Transverse colon (tissue), 4 donors: ENCODE measurements around the gene CDKAL1. TPM values are rescaled to one million over a fixed set of nuclear protein-coding genes. Genes with fewer than 3 reads are reported as not detected.

Source experiments
- DNase-seq: peaks from one replicate; pipeline ENCODE4 v3.0.0-alpha.2; 2019
- H3K27ac ChIP-seq, 4 donors: fragments of 200-600 bp; sonication (generic); 2 replicates each; pipeline ENCODE4 v1.5.1; 2016 to 2018; ENCODE audit warnings: inconsistent platforms in 4 of 4
- H3K27me3 ChIP-seq: fragments of 200-600 bp; sonication (generic); 2 replicates; pipeline ENCODE4 v1.5.1; 2017; ENCODE audit warnings: inconsistent platforms
- H3K36me3 ChIP-seq, 4 donors: fragments of 200-600 bp; sonication (generic); 2 replicates each; pipeline ENCODE4 v1.5.1; 2017 to 2019; ENCODE audit warnings: inconsistent platforms in 4 of 4
- H3K4me1 ChIP-seq, 4 donors: fragments of 200-600 bp; sonication (generic); 2 replicates each; pipeline ENCODE4 v1.5.1; 2017 to 2020; ENCODE audit warnings: inconsistent platforms in 4 of 4
- H3K4me3 ChIP-seq, 4 donors: fragments of 200-600 bp; sonication (generic); 1 replicate in 1 of 4; 2 replicates in 3 of 4; pipeline versions ENCODE4 v1.5.1 to v1.6.1; 2017 to 2019; ENCODE audit warnings: inconsistent platforms in 4 of 4
- H3K9me3 ChIP-seq, 2 donors: fragments of 200-600 bp; sonication (generic); 2 replicates each; pipeline ENCODE4 v1.5.1; 2017 to 2019; ENCODE audit warnings: inconsistent platforms in 2 of 2
- EP300 ChIP-seq: sonication (generic); formaldehyde crosslinking; IDR thresholded peaks from one replicate; pipeline ENCODE4 v1.6.1; 2017; ENCODE audit warnings: antibody characterized with exemption, low read depth
- POLR2A ChIP-seq: fragments of 450-650 bp; IDR thresholded peaks from one replicate; pipeline ENCODE4 v1.6.1; 2016; ENCODE audit warnings: antibody characterized with exemption, mild to moderate bottlenecking, moderate library complexity
- POLR2AphosphoS5 ChIP-seq, 3 donors: sonication (generic); formaldehyde crosslinking; IDR thresholded peaks; one replicate each; pipeline ENCODE4 v1.6.1; 2016; ENCODE audit warnings: antibody characterized with exemption in 3 of 3
- WGBS, 2 donors: methylation state at CpG; one replicate each; pipeline ENCODE4 v1.1.5; 2018; ENCODE audit warnings: low coverage in 1 of 2; 5-methylcytosine and 5-hydroxymethylcytosine counted together
- in situ Hi-C, 4 donors: fragments of 200-750 bp; cut with MboI; loops; one replicate each; pipeline versions ENCODE4 v1.15.0 to v1.15.1; 2017; ENCODE audit warnings: low sequenced_read_pairs in 3 of 4, low pct_ligation_motif_present in 1 of 4, low pct_unique_long_range_greater_than_20kb in 1 of 4
- intact Hi-C: fragments of 100-400 bp; cut with DNase I; formaldehyde crosslinking; loops from one replicate; pipeline ENCODE4 v1.15.1; 2023; ENCODE audit warnings: low total_unique reads
- total RNA-seq, 4 donors: library from RNA; depleted of rRNA; stranded (reverse); fragments of >200 nt; gene quantifications; one replicate each; pipeline ENCODE4 v1.1.0, GENCODE V29; 2016
- TF ChIP-seq, protein P1 (sequence below), 5 experiments: fragments of 200-600 bp in 3 of 5; fragments of 450-650 bp in 2 of 5; sonication (generic) in 3 of 5; IDR thresholded peaks; 1 replicate in 2 of 5; 2 replicates in 3 of 5; pipeline ENCODE4 v1.5.1; 2016 to 2017; ENCODE audit warnings: antibody characterized with exemption in 5 of 5, inconsistent platforms in 3 of 5, mild to moderate bottlenecking in 2 of 5, moderate library complexity in 1 of 5

Gene CDKAL1
- total RNA-seq, 4 donors from 2014 or later = 4.8 to 21.7 (median 12.5) TPM

GRCh38 chr6:20633566-20634340, 99.5 kb downstream of the CDKAL1 start:
- DNase-seq = no peak
- Histone ChIP-seq H3K27ac (no peak overlapping the region), H3K4me3 (no peak overlapping the region), H3K9me3 (no peaks in the 10 kb centered on the region), H3K36me3 (no peaks in the 10 kb centered on the region), H3K27me3 (no peaks in the 10 kb centered on the region), H3K4me1 (no peaks in the 10 kb centered on the region)
- 58 to 86% methylated on average over 2 of the region's 2 CpGs for WGBS, 2 donors
- intact Hi-C loops = no loop called here
- no peak for TF ChIP-seq POLR2A
- no peak for TF ChIP-seq EP300
- TF ChIP-seq, protein P1, sequence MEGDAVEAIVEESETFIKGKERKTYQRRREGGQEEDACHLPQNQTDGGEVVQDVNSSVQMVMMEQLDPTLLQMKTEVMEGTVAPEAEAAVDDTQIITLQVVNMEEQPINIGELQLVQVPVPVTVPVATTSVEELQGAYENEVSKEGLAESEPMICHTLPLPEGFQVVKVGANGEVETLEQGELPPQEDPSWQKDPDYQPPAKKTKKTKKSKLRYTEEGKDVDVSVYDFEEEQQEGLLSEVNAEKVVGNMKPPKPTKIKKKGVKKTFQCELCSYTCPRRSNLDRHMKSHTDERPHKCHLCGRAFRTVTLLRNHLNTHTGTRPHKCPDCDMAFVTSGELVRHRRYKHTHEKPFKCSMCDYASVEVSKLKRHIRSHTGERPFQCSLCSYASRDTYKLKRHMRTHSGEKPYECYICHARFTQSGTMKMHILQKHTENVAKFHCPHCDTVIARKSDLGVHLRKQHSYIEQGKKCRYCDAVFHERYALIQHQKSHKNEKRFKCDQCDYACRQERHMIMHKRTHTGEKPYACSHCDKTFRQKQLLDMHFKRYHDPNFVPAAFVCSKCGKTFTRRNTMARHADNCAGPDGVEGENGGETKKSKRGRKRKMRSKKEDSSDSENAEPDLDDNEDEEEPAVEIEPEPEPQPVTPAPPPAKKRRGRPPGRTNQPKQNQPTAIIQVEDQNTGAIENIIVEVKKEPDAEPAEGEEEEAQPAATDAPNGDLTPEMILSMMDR (IDR thresholded peaks at IDR 0.05) = no peak
- no peak for TF ChIP-seq POLR2AphosphoS5 (IDR thresholded peaks at IDR 0.05)
- in situ Hi-C loops = no loop called here

GRCh38 chr6:20639161-20639560, 104.9 kb downstream of the CDKAL1 start:
- H3K27ac ChIP-seq = no peak overlapping the region
- WGBS, 2 donors = 90 to 93% methylated on average over 4 of the region's 4 CpGs
- H3K4me1 ChIP-seq = no peaks in the 10 kb centered on the region
- TF ChIP-seq POLR2AphosphoS5 (IDR thresholded peaks at IDR 0.05) (no peak), POLR2A (no peak), EP300 (no peak)
- TF ChIP-seq, protein P1 (IDR thresholded peaks at IDR 0.05) = no peak
- DNase-seq = no peak
- no peaks in the 10 kb centered on the region for H3K9me3 ChIP-seq
- H3K27me3 ChIP-seq = no peaks in the 10 kb centered on the region
- in situ Hi-C loops (no loop called here), intact Hi-C loops (no loop called here)
- no peaks in the 10 kb centered on the region for H3K36me3 ChIP-seq
- H3K4me3 ChIP-seq = no peak overlapping the region

GRCh38 chr6:20640181-20640580, 105.9 kb downstream of the CDKAL1 start:
- intact Hi-C loops (no loop called here), in situ Hi-C loops (no loop called here)
- Histone ChIP-seq H3K36me3 (no peaks in the 10 kb centered on the region), H3K27me3 (no peaks in the 10 kb centered on the region), H3K9me3 (no peaks in the 10 kb centered on the region), H3K27ac (no peak overlapping the region), H3K4me3 (no peak overlapping the region), H3K4me1 (no peaks in the 10 kb centered on the region)
- WGBS, 2 donors = 86 to 92% methylated on average over 2 of the region's 2 CpGs
- TF ChIP-seq POLR2A = no peak
- no peak for TF ChIP-seq EP300
- TF ChIP-seq POLR2AphosphoS5 (IDR thresholded peaks at IDR 0.05) = no peak
- TF ChIP-seq, protein P1 (IDR thresholded peaks at IDR 0.05) = no peak
- no peak for DNase-seq

DNA sequence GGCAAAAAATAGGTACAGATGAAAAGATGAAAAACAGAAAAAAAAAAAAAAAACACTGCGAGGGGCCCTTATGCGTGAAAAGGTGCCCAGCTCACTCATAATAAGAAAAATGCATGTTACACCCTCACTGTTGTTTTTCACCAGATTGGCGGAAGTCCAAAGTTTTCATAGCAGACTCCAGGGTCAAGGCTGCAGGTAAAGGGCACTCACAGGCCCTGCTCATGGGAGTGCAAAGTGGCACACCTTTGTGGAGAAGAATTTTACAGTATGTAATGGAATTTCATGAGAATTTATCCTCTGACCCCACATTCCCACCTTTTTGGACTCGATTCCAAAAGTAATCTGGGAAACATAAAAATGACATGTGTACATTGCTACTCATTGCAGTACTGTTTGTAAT, 108.2 kb downstream of the CDKAL1 start:
- intact Hi-C loops = no loop called here
- 83 to 91% methylated on average over 3 to 4 of the region's 4 CpGs for WGBS, 2 donors
- Histone ChIP-seq H3K27ac (no peak overlapping the region), H3K4me1 (no peaks in the 10 kb centered on the region), H3K9me3 (no peaks in the 10 kb centered on the region), H3K36me3 (no peaks in the 10 kb centered on the region), H3K27me3 (no peaks in the 10 kb centered on the region), H3K4me3 (no peak overlapping the region)
- TF ChIP-seq POLR2AphosphoS5 (IDR thresholded peaks at IDR 0.05) (no peak), POLR2A (no peak), EP300 (no peak)
- TF ChIP-seq, protein P1 (IDR thresholded peaks at IDR 0.05) = no peak
- DNase-seq = no peak
- in situ Hi-C loops = no loop called here
